Measurements from ENCODE around the gene GABPB2. TPM values are rescaled to one million over a fixed set of nuclear protein-coding genes. Genes with fewer than 3 reads are reported as not detected.

Gene GABPB2
- total RNA-seq, 2 donors from 2014 or later, result 4.3 to 9.1 TPM

DNA sequence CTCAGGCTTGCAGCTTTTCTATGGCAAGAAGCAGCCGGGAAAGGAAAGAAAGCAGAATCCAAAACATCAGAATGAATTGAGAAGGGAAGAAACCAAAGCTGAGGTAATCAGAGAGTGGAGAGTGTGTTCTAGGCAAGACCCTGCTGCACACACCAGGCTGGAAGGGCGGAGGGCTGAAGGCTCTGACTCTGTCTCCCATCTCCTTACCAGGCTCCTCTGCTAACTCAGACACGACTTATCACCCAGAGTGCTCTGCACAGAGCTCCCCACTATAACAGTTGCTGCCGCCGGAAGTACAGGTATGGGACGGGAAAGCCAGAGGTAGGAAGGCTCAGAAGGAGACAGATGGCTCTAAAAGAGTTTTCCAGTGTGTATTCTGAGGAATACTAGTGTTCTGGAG is 96.6 kb downstream of the GABPB2 start:
- DNase-seq, result no peak
- no peak for TF ChIP-seq POLR2A (IDR thresholded peaks at IDR 0.05)
- TF ChIP-seq, protein P1, sequence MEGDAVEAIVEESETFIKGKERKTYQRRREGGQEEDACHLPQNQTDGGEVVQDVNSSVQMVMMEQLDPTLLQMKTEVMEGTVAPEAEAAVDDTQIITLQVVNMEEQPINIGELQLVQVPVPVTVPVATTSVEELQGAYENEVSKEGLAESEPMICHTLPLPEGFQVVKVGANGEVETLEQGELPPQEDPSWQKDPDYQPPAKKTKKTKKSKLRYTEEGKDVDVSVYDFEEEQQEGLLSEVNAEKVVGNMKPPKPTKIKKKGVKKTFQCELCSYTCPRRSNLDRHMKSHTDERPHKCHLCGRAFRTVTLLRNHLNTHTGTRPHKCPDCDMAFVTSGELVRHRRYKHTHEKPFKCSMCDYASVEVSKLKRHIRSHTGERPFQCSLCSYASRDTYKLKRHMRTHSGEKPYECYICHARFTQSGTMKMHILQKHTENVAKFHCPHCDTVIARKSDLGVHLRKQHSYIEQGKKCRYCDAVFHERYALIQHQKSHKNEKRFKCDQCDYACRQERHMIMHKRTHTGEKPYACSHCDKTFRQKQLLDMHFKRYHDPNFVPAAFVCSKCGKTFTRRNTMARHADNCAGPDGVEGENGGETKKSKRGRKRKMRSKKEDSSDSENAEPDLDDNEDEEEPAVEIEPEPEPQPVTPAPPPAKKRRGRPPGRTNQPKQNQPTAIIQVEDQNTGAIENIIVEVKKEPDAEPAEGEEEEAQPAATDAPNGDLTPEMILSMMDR (IDR thresholded peaks at IDR 0.05), result no peak
- Histone ChIP-seq H3K27ac (no peak overlapping the region), H3K9me3 (no peaks in the 10 kb centered on the region), H3K36me3 (replicated peaks in 1 of 2; ENCODE audit: insufficient read depth in 1 of 2, low read depth in 2 of 2) (peaks cover 0 to 5% of the 10 kb centered on the region in 2 donors), H3K4me1 (peaks cover 24% of the 10 kb centered on the region), H3K4me3 (no peak overlapping the region), H3K27me3 (no peaks in the 10 kb centered on the region)
- 80 to 85% methylated on average over 6 of the region's 6 CpGs for WGBS, 2 donors
- intact Hi-C loops (cut with DNase I), result no loop called here
- no peak for ATAC-seq

DNA sequence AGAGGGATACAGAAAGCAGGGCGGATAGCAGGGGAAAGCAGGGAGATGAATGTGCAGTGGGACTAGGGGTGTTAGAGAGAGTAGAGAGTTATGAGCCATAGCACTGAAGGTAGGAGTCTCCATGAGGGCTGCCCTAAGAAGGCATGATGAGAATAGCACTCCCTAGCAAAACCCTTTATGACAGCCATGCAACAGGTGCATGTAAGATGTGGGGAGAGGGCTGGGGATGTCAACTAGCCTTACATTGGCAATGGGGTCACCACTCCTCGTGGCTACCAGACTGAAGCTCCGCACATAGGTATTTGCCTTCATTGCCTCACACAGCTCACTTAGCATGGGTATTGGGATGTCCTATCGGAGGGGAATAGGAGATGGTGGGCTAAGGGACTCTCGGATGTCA is 100.6 kb downstream of the GABPB2 start:
- no peaks in the 10 kb centered on the region for H3K27me3 ChIP-seq
- H3K36me3 ChIP-seq (replicated peaks in 1 of 2; ENCODE audit: insufficient read depth in 1 of 2, low read depth in 2 of 2), result peaks cover 0 to 5% of the 10 kb centered on the region in 2 donors
- DNase-seq (no peak), ATAC-seq (no peak)
- peaks cover 11% of the 10 kb centered on the region for H3K4me1 ChIP-seq
- TF ChIP-seq, protein P1 (IDR thresholded peaks at IDR 0.05), result no peak
- no peak for TF ChIP-seq POLR2A (IDR thresholded peaks at IDR 0.05)
- H3K27ac ChIP-seq, result no peak overlapping the region
- H3K9me3 ChIP-seq, result no peaks in the 10 kb centered on the region
- intact Hi-C loops (cut with DNase I), result no loop called here
- no peak overlapping the region for H3K4me3 ChIP-seq
- 45 to 89% methylated on average over 2 to 5 of the region's 5 CpGs for WGBS, 2 donors

Small RNAs within 50 kb of the gene (small RNA-seq; reads per million reads assigned to genes)
- gene RNU6-884P, result not detected

Other genes with a start within 250 kb of the GABPB2 start
- 10 to 100 TPM; 20.4 to 27.8 TPM for gene ARNT, start 194.2 kb upstream of the GABPB2 start, total RNA-seq
- not detected for gene CTXND2, start 183.6 kb upstream of the GABPB2 start, total RNA-seq
- 10 to 100 TPM; 26.5 to 45.2 TPM for gene SETDB1, start 144.4 kb upstream of the GABPB2 start, total RNA-seq
- gene CERS2, start 95.9 kb upstream of the GABPB2 start, total RNA-seq, result 10 to 100 TPM; 70.9 to 84.8 TPM
- 10 to 100 TPM; 17.4 to 33.3 TPM for gene ANXA9, start 88.5 kb upstream of the GABPB2 start, total RNA-seq
- 10 to 100 TPM; 36.3 to 39.2 TPM for gene MINDY1, start 63.9 kb upstream of the GABPB2 start, total RNA-seq
- 10 to 100 TPM; 15.8 to 19.4 TPM for gene PRUNE1, start 62.3 kb upstream of the GABPB2 start, total RNA-seq
- gene BNIPL, start 34.2 kb upstream of the GABPB2 start, total RNA-seq, result under 1 TPM in 1 of 2 donors, not detected in 1; 0.26 TPM
- 1 to 10 TPM; 5.7 to 6.9 TPM for gene C1orf56, start 23.0 kb upstream of the GABPB2 start, total RNA-seq
- 10 to 100 TPM; 40.2 to 43.8 TPM for gene CDC42SE1, start 11.1 kb upstream of the GABPB2 start, total RNA-seq
- 1 to 10 TPM in 1 of 2 donors, under 1 TPM in 1; 0.26 to 1.6 TPM for gene MLLT11, start 10.4 kb upstream of the GABPB2 start, total RNA-seq
- gene SEMA6C, start 75.9 kb downstream of the GABPB2 start, total RNA-seq, result 1 to 10 TPM; 3.6 to 5.3 TPM
- gene TNFAIP8L2, start 85.9 kb downstream of the GABPB2 start, total RNA-seq, result 1 to 10 TPM in 1 of 2 donors, under 1 TPM in 1; 0.99 to 1.6 TPM
- gene LYSMD1, start 95.1 kb downstream of the GABPB2 start, total RNA-seq, result 1 to 10 TPM; 6.7 to 9.6 TPM
- gene SCNM1, start 95.4 kb downstream of the GABPB2 start, total RNA-seq, result 10 to 100 TPM; 16.2 to 28.0 TPM
- gene TMOD4, start 105.2 kb downstream of the GABPB2 start, total RNA-seq, result 1 to 10 TPM in 1 of 2 donors, not detected in 1; 3.0 TPM
- 10 to 100 TPM in 1 of 2 donors, 1 to 10 TPM in 1; 6.9 to 19.2 TPM for gene VPS72, start 119.4 kb downstream of the GABPB2 start, total RNA-seq
- gene PIP5K1A, start 127.8 kb downstream of the GABPB2 start, total RNA-seq, result 10 to 100 TPM; 19.5 to 51.4 TPM
- gene PSMD4, start 184.0 kb downstream of the GABPB2 start, total RNA-seq, result 10 to 100 TPM; 70.2 to 73.4 TPM
- 10 to 100 TPM; 15.0 to 24.4 TPM for gene ZNF687, start 211.5 kb downstream of the GABPB2 start, total RNA-seq

All from body of pancreas (tissue), 4 donors.